Measurements from ENCODE around the gene CD247.
"Not testable (repeated sequence)": the region's sequence is repeated elsewhere in the genome, so short reads cannot be mapped to it uniquely, and the experiment has no call there.

CD247 gene

GRCh38 chr1:167561753-167562152 is 43.4 kb upstream of the CD247 start:
- DNase-seq: no peak

GRCh38 chr1:167555971-167556714 is 37.8 kb upstream of the CD247 start:
- H3K4me2 ChIP-seq (ENCODE audit: insufficient read depth, low read length): 0 out of 2 replicates have a peak overlapping the region, but pooled peaks have one; percentile 3
- no peak overlapping the region for H3K27ac ChIP-seq (ENCODE audit: low read length)
- H3K36me3 ChIP-seq (ENCODE audit: insufficient read depth, low read length): no peaks in the 10 kb centered on the region
- H2AFZ ChIP-seq (ENCODE audit: low read depth, low read length): 0 out of 2 replicates have a peak overlapping the region, but pooled peaks have one; percentile 5
- H3K9me3 ChIP-seq (ENCODE audit: insufficient read depth, low read length, severe bottlenecking): no peaks in the 10 kb centered on the region
- DNase-seq (peak; percentile 82), ATAC-seq (ENCODE audit: insufficient read depth, low read depth) (peak; percentile 34)
- peak; percentile 94 for TF ChIP-seq CTCF (IDR thresholded peaks at IDR 0.05; ENCODE audit: borderline replicate concordance, extremely low read depth, low read length, poor library complexity, severe bottlenecking)
- no peak for TF ChIP-seq EZH2 (IDR thresholded peaks at IDR 0.05; ENCODE audit: borderline replicate concordance, low read depth, low read length, severe bottlenecking)
- H4K20me1 ChIP-seq (ENCODE audit: insufficient read depth, low read length): no peaks in the 10 kb centered on the region
- H3K79me2 ChIP-seq (ENCODE audit: insufficient read depth, low read length): 0 out of 2 replicates have a peak, but pooled peaks cover 7% of the 10 kb centered on the region
- no peak overlapping the region for H3K4me3 ChIP-seq (ENCODE audit: low read depth in 1 of 2, low read length in 2 of 2)
- H3K4me1 ChIP-seq (ENCODE audit: insufficient read depth, low read length): peaks cover 42% of the 10 kb centered on the region
- no peak overlapping the region for H3K9ac ChIP-seq (ENCODE audit: low read depth, low read length)
- H3K27me3 ChIP-seq (ENCODE audit: insufficient read depth, low read length, poor library complexity): no peaks in the 10 kb centered on the region

More at GRCh38 chr1:167561753-167562152, 43.4 kb upstream of the CD247 start:
- Histone ChIP-seq H3K4me1 (ENCODE audit: insufficient read depth, low read length) (peaks cover 11% of the 10 kb centered on the region), H3K27me3 (ENCODE audit: insufficient read depth, low read length, poor library complexity) (no peaks in the 10 kb centered on the region), H3K4me3 (ENCODE audit: low read depth in 1 of 2, low read length in 2 of 2) (no peak overlapping the region), H2AFZ (ENCODE audit: low read depth, low read length) (no peak overlapping the region), H3K9ac (ENCODE audit: low read depth, low read length) (no peak overlapping the region), H3K27ac (ENCODE audit: low read length) (no peak overlapping the region), H3K36me3 (ENCODE audit: insufficient read depth, low read length) (no peaks in the 10 kb centered on the region), H3K79me2 (ENCODE audit: insufficient read depth, low read length) (no peaks in the 10 kb centered on the region), H3K9me3 (ENCODE audit: insufficient read depth, low read length, severe bottlenecking) (no peaks in the 10 kb centered on the region), H4K20me1 (ENCODE audit: insufficient read depth, low read length) (no peaks in the 10 kb centered on the region), H3K4me2 (ENCODE audit: insufficient read depth, low read length) (no peak overlapping the region)
- TF ChIP-seq CTCF (IDR thresholded peaks at IDR 0.05; ENCODE audit: borderline replicate concordance, extremely low read depth, low read length, poor library complexity, severe bottlenecking) (no peak), EZH2 (IDR thresholded peaks at IDR 0.05; ENCODE audit: borderline replicate concordance, low read depth, low read length, severe bottlenecking) (no peak)
- no peak for ATAC-seq (ENCODE audit: insufficient read depth, low read depth)

- not testable (repeated sequence) for H3K27me3 ChIP-seq (ENCODE audit: insufficient read depth, low read length, poor library complexity); H3K36me3 ChIP-seq (ENCODE audit: insufficient read depth, low read length); H2AFZ ChIP-seq (ENCODE audit: low read depth, low read length); H3K4me3 ChIP-seq (ENCODE audit: low read depth in 1 of 2, low read length in 2 of 2); DNase-seq; H3K9me3 ChIP-seq (ENCODE audit: insufficient read depth, low read length, severe bottlenecking); ATAC-seq (ENCODE audit: insufficient read depth, low read depth); H3K4me2 ChIP-seq (ENCODE audit: insufficient read depth, low read length); H3K9ac ChIP-seq (ENCODE audit: low read depth, low read length); H4K20me1 ChIP-seq (ENCODE audit: insufficient read depth, low read length); H3K79me2 ChIP-seq (ENCODE audit: insufficient read depth, low read length); H3K27ac ChIP-seq (ENCODE audit: low read length)
- peaks cover 43% of the 10 kb centered on the region for H3K4me1 ChIP-seq (ENCODE audit: insufficient read depth, low read length)
These were observed 36.7 kb upstream of the CD247 start for GRCh38 chr1:167555072-167555471.

GRCh38 chr1:167554028-167554779 is 35.9 kb upstream of the CD247 start:
- TF ChIP-seq CTCF (IDR thresholded peaks at IDR 0.05; ENCODE audit: borderline replicate concordance, extremely low read depth, low read length, poor library complexity, severe bottlenecking): no peak
- TF ChIP-seq EZH2 (IDR thresholded peaks at IDR 0.05; ENCODE audit: borderline replicate concordance, low read depth, low read length, severe bottlenecking): no peak
- Histone ChIP-seq H3K79me2 (ENCODE audit: insufficient read depth, low read length) (0 out of 2 replicates have a peak, but pooled peaks cover 7% of the 10 kb centered on the region), H3K9me3 (ENCODE audit: insufficient read depth, low read length, severe bottlenecking) (no peaks in the 10 kb centered on the region), H3K27me3 (ENCODE audit: insufficient read depth, low read length, poor library complexity) (no peaks in the 10 kb centered on the region), H4K20me1 (ENCODE audit: insufficient read depth, low read length) (no peaks in the 10 kb centered on the region), H3K4me1 (ENCODE audit: insufficient read depth, low read length) (peaks cover 43% of the 10 kb centered on the region), H3K9ac (ENCODE audit: low read depth, low read length) (peak overlapping the region; percentile 74), H2AFZ (ENCODE audit: low read depth, low read length) (peak overlapping the region; percentile 84), H3K4me3 (ENCODE audit: low read depth in 1 of 2, low read length in 2 of 2) (peak overlapping the region; percentile 47 to 83; a peak in 3 of 4 replicates), H3K36me3 (ENCODE audit: insufficient read depth, low read length) (no peaks in the 10 kb centered on the region), H3K27ac (ENCODE audit: low read length) (peak overlapping the region; percentile 1; the same call in 1 of the 2 replicates), H3K4me2 (ENCODE audit: insufficient read depth, low read length) (peak overlapping the region; percentile 91)
- ATAC-seq (ENCODE audit: insufficient read depth, low read depth) (peak; percentile 49), DNase-seq (no peak)
